Epithelial cell of proximal tubule (primary cell): ENCODE data around the gene HBA2. TPM values are rescaled to one million over a fixed set of nuclear protein-coding genes. Genes with fewer than 3 reads are reported as not detected.
"Not testable (repeated sequence)": the region's sequence is repeated elsewhere in the genome, so short reads cannot be mapped to it uniquely, and the experiment has no call there.

Experiments
- DNase-seq: peaks from one replicate; pipeline ENCODE4 v3.0.0-alpha.2; 2011; ENCODE audit warnings: low read depth
- H3K4me3 ChIP-seq: 2 replicates; pipeline ENCODE4 v1.5.1; 2011; ENCODE audit warnings: low read depth, mild to moderate bottlenecking, low read length
- total RNA-seq: library from RNA; depleted of rRNA; stranded (reverse); fragments of >200 nt; gene quantifications from 2 replicates; pipeline ENCODE4 v1.2.3, GENCODE V29; 2015
- TF ChIP-seq, protein P1 (sequence below): conservative IDR thresholded peaks from 2 replicates; pipeline ENCODE4 v1.5.1; 2012; ENCODE audit warnings: low read depth, mild to moderate bottlenecking, low read length

HBA2 gene
- total RNA-seq, 1 donor from 2014 or later = not detected

DNA sequence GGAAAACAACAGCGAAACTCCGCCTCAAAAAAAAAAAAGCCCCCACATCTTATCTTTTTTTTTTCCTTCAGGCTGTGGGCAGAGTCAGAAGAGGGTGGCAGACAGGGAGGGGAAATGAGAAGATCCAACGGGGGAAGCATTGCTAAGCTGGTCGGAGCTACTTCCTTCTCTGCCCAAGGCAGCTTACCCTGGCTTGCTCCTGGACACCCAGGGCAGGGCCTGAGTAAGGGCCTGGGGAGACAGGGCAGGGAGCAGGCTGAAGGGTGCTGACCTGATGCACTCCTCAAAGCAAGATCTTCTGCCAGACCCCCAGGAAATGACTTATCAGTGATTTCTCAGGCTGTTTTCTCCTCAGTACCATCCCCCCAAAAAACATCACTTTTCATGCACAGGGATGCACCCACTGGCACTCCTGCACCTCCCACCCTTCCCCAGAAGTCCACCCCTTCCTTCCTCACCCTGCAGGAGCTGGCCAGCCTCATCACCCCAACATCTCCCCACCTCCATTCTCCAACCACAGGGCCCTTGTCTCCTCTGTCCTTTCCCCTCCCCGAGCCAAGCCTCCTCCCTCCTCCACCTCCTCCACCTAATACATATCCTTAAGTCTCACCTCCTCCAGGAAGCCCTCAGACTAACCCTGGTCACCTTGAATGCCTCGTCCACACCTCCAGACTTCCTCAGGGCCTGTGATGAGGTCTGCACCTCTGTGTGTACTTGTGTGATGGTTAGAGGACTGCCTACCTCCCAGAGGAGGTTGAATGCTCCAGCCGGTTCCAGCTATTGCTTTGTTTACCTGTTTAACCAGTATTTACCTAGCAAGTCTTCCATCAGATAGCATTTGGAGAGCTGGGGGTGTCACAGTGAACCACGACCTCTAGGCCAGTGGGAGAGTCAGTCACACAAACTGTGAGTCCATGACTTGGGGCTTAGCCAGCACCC is 2.6 kb downstream of the HBA2 start:
- TF ChIP-seq, protein P1, sequence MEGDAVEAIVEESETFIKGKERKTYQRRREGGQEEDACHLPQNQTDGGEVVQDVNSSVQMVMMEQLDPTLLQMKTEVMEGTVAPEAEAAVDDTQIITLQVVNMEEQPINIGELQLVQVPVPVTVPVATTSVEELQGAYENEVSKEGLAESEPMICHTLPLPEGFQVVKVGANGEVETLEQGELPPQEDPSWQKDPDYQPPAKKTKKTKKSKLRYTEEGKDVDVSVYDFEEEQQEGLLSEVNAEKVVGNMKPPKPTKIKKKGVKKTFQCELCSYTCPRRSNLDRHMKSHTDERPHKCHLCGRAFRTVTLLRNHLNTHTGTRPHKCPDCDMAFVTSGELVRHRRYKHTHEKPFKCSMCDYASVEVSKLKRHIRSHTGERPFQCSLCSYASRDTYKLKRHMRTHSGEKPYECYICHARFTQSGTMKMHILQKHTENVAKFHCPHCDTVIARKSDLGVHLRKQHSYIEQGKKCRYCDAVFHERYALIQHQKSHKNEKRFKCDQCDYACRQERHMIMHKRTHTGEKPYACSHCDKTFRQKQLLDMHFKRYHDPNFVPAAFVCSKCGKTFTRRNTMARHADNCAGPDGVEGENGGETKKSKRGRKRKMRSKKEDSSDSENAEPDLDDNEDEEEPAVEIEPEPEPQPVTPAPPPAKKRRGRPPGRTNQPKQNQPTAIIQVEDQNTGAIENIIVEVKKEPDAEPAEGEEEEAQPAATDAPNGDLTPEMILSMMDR = no peak
- DNase-seq = no peak

DNA sequence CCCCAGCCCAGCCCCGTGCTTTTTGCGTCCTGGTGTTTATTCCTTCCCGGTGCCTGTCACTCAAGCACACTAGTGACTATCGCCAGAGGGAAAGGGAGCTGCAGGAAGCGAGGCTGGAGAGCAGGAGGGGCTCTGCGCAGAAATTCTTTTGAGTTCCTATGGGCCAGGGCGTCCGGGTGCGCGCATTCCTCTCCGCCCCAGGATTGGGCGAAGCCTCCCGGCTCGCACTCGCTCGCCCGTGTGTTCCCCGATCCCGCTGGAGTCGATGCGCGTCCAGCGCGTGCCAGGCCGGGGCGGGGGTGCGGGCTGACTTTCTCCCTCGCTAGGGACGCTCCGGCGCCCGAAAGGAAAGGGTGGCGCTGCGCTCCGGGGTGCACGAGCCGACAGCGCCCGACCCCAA is 3.3 kb downstream of the HBA2 start:
- not testable (repeated sequence) for H3K4me3 ChIP-seq, DNase-seq

More for the DNA sequence above, 2.6 kb downstream of the HBA2 start:
- H3K4me3 ChIP-seq = no peak overlapping the region

DNA sequence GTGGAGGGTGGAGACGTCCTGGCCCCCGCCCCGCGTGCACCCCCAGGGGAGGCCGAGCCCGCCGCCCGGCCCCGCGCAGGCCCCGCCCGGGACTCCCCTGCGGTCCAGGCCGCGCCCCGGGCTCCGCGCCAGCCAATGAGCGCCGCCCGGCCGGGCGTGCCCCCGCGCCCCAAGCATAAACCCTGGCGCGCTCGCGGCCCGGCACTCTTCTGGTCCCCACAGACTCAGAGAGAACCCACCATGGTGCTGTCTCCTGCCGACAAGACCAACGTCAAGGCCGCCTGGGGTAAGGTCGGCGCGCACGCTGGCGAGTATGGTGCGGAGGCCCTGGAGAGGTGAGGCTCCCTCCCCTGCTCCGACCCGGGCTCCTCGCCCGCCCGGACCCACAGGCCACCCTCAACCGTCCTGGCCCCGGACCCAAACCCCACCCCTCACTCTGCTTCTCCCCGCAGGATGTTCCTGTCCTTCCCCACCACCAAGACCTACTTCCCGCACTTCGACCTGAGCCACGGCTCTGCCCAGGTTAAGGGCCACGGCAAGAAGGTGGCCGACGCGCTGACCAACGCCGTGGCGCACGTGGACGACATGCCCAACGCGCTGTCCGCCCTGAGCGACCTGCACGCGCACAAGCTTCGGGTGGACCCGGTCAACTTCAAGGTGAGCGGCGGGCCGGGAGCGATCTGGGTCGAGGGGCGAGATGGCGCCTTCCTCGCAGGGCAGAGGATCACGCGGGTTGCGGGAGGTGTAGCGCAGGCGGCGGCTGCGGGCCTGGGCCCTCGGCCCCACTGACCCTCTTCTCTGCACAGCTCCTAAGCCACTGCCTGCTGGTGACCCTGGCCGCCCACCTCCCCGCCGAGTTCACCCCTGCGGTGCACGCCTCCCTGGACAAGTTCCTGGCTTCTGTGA is 4.1 kb downstream of the HBA2 start, which contains the start of gene HBA1:
Gene HBA1, plus strand, starts transcription at position 204 of the 906 bp plus-strand sequence. Its CDS starts 37 bp downstream, at position 241.
- not testable (repeated sequence) for DNase-seq, H3K4me3 ChIP-seq

DNA sequence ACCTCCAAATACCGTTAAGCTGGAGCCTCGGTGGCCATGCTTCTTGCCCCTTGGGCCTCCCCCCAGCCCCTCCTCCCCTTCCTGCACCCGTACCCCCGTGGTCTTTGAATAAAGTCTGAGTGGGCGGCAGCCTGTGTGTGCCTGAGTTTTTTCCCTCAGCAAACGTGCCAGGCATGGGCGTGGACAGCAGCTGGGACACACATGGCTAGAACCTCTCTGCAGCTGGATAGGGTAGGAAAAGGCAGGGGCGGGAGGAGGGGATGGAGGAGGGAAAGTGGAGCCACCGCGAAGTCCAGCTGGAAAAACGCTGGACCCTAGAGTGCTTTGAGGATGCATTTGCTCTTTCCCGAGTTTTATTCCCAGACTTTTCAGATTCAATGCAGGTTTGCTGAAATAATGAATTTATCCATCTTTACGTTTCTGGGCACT is 4.7 kb downstream of the HBA2 start:
- no peak for DNase-seq
- no peak overlapping the region for H3K4me3 ChIP-seq
- TF ChIP-seq, protein P1 = no peak

DNA sequence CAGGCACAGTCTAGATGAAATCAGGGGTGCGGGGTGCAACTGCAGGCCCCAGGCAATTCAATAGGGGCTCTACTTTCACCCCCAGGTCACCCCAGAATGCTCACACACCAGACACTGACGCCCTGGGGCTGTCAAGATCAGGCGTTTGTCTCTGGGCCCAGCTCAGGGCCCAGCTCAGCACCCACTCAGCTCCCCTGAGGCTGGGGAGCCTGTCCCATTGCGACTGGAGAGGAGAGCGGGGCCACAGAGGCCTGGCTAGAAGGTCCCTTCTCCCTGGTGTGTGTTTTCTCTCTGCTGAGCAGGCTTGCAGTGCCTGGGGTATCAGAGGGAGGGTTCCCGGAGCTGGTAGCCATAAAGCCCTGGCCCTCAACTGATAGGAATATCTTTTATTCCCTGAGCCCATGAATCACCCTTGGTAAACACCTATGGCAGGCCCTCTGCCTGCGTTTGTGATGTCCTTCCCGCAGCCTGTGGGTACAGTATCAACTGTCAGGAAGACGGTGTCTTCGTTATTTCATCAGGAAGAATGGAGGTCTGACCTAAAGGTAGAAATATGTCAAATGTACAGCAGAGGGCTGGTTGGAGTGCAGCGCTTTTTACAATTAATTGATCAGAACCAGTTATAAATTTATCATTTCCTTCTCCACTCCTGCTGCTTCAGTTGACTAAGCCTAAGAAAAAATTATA is 5.4 kb downstream of the HBA2 start:
- DNase-seq = no peak
- TF ChIP-seq, protein P1 = no peak
- H3K4me3 ChIP-seq = no peak overlapping the region

DNA sequence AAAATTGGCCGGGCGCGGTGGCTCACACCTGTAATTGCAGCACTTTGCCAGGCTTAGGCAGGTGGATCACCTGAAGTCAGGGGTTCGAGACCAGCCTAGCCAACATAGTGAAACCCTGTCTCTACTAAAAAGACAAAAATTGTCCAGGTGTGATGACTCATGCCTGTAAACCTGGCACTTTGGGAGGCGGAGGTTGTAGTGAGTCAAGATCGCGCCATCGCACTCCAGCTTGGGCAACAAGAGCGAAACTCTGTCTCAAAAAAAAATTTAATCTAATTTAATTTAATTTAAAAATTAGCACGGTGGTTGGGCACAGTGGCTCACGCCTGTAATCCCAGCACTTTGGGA is 6.0 kb downstream of the HBA2 start:
- no peak overlapping the region for H3K4me3 ChIP-seq
- TF ChIP-seq, protein P1 = no peak
- DNase-seq = no peak

DNA sequence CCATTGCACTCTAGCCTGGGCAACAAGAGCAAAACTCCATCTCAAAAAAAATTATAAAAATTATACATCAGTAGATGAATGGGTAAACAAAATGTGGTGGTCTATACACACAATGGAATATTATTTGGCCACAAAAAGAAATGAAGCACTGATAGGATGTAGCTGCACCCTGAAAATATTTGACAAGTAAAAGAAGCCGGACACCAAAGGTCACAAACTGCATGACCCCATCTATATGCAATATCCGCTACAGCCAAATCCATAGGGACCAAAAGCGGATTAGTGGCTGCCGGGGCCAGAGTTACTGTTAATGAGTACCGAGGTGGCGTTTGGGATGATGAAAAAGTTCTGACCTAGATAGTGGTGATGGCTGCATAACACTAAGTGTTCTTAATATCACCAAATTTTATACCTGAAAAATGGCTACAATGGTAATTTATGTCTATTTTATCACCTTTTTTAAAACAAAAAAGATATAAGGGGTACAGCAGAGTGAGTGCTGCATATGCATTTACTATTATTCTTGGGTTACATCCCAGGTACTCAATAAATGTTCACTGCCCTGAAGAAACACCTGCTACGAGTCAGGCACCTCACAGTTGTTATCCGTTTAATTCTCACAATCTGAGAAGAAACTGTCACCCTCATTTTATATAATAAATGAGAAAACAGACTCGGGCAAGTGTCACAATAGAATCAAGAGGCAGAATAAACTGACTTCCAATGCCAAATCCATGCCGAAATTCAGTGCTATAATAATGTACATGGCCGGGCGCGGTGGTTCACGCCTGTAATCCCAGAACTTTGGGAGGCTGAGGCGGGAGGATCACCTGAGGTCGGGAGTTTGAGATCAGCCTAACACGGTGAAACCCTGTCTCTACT is 6.8 kb downstream of the HBA2 start:
- H3K4me3 ChIP-seq = no peak overlapping the region
- TF ChIP-seq, protein P1 = no peak
- no peak for DNase-seq
